Measurements from ENCODE around the gene CFAP299.

The CFAP299 gene

DNA sequence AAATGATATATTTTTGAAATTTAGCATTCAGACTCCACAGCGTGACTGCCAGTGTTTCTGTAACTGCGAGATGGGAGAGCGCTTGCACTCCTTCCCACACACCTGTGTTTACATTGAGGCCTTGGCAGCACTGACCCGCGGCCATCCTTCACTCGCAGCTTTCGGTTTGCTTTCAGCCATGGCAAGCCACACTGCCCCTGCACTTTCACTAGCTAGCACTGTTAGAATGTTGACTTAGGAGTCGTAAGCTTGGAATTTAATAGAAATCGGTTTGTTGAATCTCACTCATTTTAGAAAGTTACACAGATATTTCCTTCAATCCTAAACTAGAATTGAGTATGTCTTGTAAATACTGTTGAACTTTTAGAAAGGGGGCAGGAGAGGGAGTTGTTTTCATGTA, 136.2 kb downstream of the CFAP299 start:
- no peak overlapping the region for H3K4me3 Mint-ChIP-seq
- H3K27ac Mint-ChIP-seq = no peak overlapping the region
- H3K36me3 Mint-ChIP-seq = peaks cover 2% of the 10 kb centered on the region
- peaks cover 8% of the 10 kb centered on the region for H3K9me3 Mint-ChIP-seq
- H3K27me3 Mint-ChIP-seq = no peaks in the 10 kb centered on the region
- peaks cover 11% of the 10 kb centered on the region for H3K4me1 Mint-ChIP-seq

DNA sequence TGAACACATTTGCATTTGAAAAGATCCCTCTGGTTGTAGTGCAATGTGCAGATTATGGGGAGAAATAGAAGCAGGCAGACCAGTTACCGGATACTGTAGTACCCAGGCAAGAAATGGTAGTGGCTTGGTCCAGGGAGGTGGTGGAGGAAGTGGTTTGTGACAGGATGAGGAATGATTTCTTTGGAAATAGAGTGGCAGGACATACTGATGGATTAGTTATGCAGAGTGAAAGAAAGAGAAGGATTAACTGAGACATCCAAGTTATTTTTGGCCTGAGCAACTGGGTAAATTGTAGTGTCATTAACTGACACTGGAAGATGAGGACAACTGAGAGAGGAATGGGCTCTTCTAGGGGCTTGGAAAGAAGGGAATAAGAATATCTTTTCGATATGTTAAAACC, 139.7 kb downstream of the CFAP299 start:
- H3K4me1 Mint-ChIP-seq = peaks cover 11% of the 10 kb centered on the region
- H3K27me3 Mint-ChIP-seq = no peaks in the 10 kb centered on the region
- no peak overlapping the region for H3K27ac Mint-ChIP-seq

DNA sequence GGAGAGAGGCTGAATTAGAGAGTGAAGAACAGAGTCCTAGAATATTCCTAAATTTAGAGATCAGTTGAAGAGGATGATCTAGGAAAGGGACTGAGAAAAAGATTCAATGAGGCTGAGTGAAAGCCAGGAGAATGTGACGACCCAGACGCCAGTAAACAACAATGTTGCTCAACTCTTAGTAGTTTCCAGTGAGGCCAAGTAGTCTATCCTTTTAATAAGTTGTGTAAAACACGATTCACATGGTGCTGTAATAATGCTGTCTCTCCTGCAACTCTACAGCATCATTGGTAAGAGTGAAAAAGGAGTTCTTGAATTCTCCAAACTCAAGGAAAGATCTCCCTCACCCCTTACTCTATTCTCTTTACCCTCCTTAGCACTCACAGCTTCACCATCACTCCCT, 140.3 kb downstream of the CFAP299 start:
- Mint-ChIP-seq H3K9me3 (no peaks in the 10 kb centered on the region), H3K4me3 (no peak overlapping the region), H3K27me3 (no peaks in the 10 kb centered on the region), H3K4me1 (peaks cover 11% of the 10 kb centered on the region), H3K27ac (no peak overlapping the region), H3K36me3 (no peaks in the 10 kb centered on the region)

More for the DNA sequence above, 139.7 kb downstream of the CFAP299 start:
- Mint-ChIP-seq H3K9me3 (no peaks in the 10 kb centered on the region), H3K36me3 (no peaks in the 10 kb centered on the region), H3K4me3 (no peak overlapping the region)

DNA sequence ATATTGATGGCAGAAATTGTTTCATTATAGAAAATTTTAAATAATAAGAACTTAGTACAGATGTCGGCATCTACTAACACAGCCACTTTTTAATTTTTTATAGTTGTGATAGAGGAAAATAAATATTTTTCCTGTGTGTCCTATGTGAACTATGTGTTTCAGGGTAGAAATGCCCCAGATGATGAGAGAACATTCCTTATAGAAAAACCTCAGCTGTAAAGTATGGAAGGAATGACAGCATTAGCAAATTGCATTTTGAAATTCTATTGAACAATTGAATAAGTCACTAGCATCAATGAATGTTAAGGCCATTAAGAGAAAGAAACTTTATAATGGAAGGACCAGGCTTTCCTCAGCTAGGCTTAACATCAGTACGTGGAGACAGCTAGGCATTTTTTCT, 149.2 kb downstream of the CFAP299 start:
- no peaks in the 10 kb centered on the region for H3K27me3 Mint-ChIP-seq
- H3K4me3 Mint-ChIP-seq = no peak overlapping the region
- peaks cover 8% of the 10 kb centered on the region for H3K9me3 Mint-ChIP-seq
- peaks cover 11% of the 10 kb centered on the region for H3K4me1 Mint-ChIP-seq
- H3K27ac Mint-ChIP-seq = no peak overlapping the region
- H3K36me3 Mint-ChIP-seq = peaks cover 7% of the 10 kb centered on the region

DNA sequence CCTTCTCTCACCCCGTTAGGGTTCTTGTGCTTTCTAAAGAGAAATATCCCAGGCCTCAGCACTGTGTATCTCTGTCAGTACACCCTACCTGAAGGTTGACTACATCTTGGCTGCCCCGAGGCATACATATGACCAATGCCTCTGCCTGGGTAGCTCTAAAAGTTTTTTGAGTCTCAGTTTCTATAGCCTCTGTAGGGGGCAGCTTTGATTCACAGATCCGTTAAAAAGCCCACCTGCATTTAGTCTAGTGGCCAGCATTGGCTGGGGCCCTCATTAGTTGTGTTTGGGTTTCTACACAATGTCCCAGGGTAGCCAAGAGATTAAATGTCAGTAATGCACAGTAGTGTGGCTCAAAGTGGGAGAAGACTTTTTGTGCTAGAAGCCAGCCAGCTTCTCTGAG, 151.1 kb downstream of the CFAP299 start:
- Mint-ChIP-seq H3K9me3 (peaks cover 8% of the 10 kb centered on the region), H3K36me3 (peaks cover 7% of the 10 kb centered on the region), H3K4me1 (peaks cover 22% of the 10 kb centered on the region), H3K4me3 (no peak overlapping the region), H3K27ac (no peak overlapping the region), H3K27me3 (no peaks in the 10 kb centered on the region)

DNA sequence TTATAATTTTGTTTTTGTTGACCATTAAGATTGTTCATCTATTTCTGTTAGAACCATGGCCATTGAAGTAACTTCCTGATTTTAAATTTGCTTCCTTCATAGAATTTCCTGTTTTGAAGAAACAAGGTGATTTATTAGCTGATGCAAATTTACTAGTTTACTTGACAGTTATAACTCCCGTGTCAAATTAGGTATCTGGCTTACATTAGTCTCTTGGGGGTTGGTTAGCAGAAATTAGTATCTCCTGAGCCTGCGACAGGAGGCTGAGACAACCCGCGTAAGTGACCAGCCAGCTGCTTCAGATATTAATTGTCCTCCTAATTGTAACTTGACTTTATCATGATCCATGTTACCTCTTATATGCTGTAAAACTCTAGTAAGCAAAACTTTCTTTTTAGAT, 154.3 kb downstream of the CFAP299 start:
- Mint-ChIP-seq H3K9me3 (peaks cover 21% of the 10 kb centered on the region), H3K4me1 (peaks cover 52% of the 10 kb centered on the region), H3K4me3 (no peak overlapping the region)

DNA sequence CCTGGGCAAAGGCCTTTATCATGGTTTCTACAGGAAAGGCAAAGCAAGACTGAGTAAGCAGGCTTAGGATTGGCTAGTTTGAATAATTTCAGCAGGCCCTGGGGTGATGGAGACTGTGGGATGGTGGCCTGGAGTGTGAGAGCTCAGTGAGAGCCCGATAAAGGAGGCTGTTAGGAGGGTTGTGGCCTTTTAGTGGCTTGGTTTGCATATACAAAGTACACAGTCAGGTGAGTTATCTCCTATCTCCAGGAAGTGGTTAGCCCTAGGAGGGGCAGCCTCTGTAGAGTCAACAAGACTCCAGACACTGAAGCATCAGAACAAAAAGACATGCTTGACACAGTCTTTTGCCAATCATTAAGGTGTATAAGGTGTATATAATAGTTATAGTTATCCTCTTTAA, 157.2 kb downstream of the CFAP299 start:
- peaks cover 16% of the 10 kb centered on the region for H3K36me3 Mint-ChIP-seq
- H3K4me3 Mint-ChIP-seq = peak overlapping the region; percentile 42
- peak overlapping the region; percentile 95 for H3K27ac Mint-ChIP-seq
- H3K4me1 Mint-ChIP-seq = peaks cover 71% of the 10 kb centered on the region
- peaks cover 29% of the 10 kb centered on the region for H3K9me3 Mint-ChIP-seq
- H3K27me3 Mint-ChIP-seq = no peaks in the 10 kb centered on the region

More for the DNA sequence above, 154.3 kb downstream of the CFAP299 start:
- Mint-ChIP-seq H3K36me3 (peaks cover 10% of the 10 kb centered on the region), H3K27me3 (no peaks in the 10 kb centered on the region), H3K27ac (no peak overlapping the region)

DNA sequence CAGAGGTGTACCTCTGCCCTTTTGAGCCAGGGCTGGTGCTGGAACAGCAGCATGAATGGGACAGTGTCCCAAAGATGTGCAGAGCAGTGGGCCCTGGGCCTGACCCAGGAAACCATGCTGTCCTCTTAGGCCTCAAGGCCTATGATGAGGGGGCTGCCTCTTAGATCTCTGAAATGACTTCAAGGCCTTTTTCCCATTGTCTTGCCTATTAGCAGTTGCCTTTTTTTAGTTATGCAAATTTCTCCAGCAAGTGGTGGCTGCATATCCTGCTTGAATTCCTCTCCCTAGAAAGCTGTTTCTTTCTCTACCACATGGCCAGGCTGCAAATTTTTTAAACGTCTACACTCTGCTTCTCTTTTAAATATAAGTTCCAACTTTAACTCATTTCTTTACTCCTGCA, 160.3 kb downstream of the CFAP299 start:
- Mint-ChIP-seq H3K9me3 (peaks cover 33% of the 10 kb centered on the region), H3K36me3 (peaks cover 12% of the 10 kb centered on the region), H3K27me3 (no peaks in the 10 kb centered on the region), H3K4me1 (peaks cover 84% of the 10 kb centered on the region), H3K27ac (no peak overlapping the region), H3K4me3 (peak overlapping the region; percentile 49)

DNA sequence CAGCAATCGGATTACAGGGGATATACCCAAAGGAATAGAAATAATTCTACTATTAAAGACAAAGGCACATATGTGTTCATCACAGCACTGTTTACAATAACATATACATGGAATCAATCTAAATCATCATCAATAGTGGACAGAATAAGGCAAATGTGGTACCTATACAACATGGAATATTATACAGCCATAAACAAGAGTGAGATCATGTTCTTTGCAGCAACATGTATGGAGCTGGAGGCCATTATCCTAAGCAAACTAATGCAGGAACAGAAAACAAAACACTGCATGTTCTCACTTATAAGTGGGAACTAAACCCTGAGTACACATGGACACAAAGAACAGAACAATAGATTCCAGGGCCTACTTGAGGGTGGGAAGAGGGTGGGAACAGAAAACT, 163.2 kb downstream of the CFAP299 start:
- Mint-ChIP-seq H3K9me3 (peaks cover 26% of the 10 kb centered on the region), H3K36me3 (peaks cover 14% of the 10 kb centered on the region), H3K27me3 (no peaks in the 10 kb centered on the region), H3K4me3 (no peak overlapping the region), H3K4me1 (peaks cover 80% of the 10 kb centered on the region), H3K27ac (peak overlapping the region; percentile 4)

DNA sequence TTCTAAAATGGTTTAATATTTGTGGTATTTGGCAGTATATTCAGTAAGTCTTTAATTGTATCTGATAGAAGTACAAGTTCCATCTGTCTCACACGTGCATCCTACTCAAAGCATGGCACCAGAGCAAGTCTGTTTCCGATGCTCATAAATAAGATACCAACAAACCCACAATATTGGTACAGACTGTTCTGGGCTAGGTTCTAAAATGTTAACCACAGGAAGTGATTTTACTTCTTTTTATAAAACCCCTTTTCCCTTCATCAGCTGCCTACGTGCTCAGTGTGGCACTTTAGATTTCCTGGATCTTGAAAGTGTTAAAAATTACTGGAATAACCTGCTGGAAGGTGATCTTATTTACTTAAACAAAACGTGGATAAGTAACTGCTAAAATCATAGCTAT, 165.1 kb downstream of the CFAP299 start:
- Mint-ChIP-seq H3K4me3 (no peak overlapping the region), H3K27ac (peak overlapping the region; percentile 74), H3K27me3 (no peaks in the 10 kb centered on the region), H3K9me3 (peaks cover 20% of the 10 kb centered on the region), H3K4me1 (peaks cover 68% of the 10 kb centered on the region), H3K36me3 (peaks cover 11% of the 10 kb centered on the region)

DNA sequence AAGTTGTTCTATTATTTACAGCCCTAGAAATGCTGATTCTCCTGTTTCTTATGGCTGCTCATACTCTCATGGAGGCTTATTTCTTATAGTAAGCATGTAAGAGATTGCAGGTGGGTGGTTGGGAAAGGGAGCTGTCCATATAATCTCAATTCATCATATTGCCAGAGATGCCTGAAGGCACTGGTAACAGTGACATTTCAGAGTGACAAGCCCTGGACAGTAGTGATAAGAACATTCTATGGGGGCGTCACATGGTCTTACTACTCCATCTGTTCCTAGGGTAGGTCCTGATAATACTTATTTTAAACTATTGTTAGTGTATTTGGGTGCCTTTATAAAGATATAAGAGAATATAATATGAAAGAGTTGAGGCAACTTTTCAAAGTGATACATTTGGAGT, 171.5 kb downstream of the CFAP299 start:
- no peak overlapping the region for H3K27ac Mint-ChIP-seq
- H3K9me3 Mint-ChIP-seq = no peaks in the 10 kb centered on the region
- peaks cover 53% of the 10 kb centered on the region for H3K4me1 Mint-ChIP-seq
- no peaks in the 10 kb centered on the region for H3K27me3 Mint-ChIP-seq
- H3K4me3 Mint-ChIP-seq = no peak overlapping the region
- H3K36me3 Mint-ChIP-seq = peaks cover 3% of the 10 kb centered on the region

DNA sequence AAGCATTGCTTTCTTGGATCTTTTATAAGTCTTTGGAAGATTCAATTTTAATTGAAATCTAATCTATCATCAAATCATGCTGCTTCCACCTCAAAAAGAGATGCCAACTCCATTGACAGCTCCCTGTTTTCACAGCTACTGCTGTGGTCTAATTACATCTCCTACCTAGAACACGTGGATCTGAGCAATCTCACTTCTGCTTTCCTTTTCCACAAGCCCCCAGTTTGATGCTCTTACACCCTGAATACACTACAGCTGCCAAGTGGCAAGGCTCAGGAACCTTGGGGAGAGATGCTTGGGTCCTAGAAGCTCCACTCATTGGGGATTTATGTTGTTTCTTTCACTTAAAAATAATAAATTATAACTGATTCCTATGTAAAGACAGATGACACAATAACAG, 172.0 kb downstream of the CFAP299 start:
- no peak overlapping the region for H3K4me3 Mint-ChIP-seq
- no peaks in the 10 kb centered on the region for H3K9me3 Mint-ChIP-seq
- no peak overlapping the region for H3K27ac Mint-ChIP-seq
- H3K4me1 Mint-ChIP-seq = peaks cover 50% of the 10 kb centered on the region
- H3K36me3 Mint-ChIP-seq = peaks cover 3% of the 10 kb centered on the region
- H3K27me3 Mint-ChIP-seq = no peaks in the 10 kb centered on the region

DNA sequence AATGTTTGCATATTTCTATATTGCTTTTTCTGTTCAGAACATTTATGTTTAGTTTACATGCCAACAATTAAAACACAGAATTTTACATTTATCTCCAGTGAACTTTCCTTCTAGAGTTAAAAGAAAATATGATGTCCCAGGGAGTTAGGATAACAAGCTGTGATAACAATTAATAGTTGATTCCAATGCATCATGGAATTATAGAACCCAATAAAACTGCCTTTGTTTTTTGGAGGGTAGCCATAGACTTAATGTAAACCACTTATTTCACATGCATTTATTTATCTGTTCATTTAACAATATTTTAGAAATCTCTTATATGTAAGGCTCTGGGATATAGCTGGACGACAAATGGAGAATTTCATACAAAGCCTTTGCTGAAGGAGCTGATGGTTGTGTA, 180.0 kb downstream of the CFAP299 start:
- H3K36me3 Mint-ChIP-seq = no peaks in the 10 kb centered on the region
- no peak overlapping the region for H3K27ac Mint-ChIP-seq
- H3K9me3 Mint-ChIP-seq = no peaks in the 10 kb centered on the region
- peaks cover 1% of the 10 kb centered on the region for H3K4me1 Mint-ChIP-seq
- no peak overlapping the region for H3K4me3 Mint-ChIP-seq
- no peaks in the 10 kb centered on the region for H3K27me3 Mint-ChIP-seq

DNA sequence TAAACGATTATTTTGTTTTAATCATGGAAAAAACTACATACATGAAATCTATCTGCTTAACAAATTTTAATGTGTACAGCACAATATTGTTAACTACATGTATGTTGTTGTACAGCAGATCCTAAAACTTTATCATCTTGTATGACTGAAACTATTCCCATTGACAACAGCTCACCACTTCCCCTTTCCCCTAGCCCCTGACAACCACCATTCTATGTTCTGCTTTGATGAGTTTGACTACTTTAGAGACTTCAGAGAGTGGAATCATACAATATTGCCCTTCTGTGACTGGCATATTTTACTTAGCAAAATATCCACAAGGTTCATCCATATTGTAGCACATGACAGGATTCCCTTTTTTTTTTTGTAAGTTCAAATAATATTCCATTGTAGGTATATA, 185.9 kb downstream of the CFAP299 start:
- Mint-ChIP-seq H3K4me3 (no peak overlapping the region), H3K9me3 (peaks cover 7% of the 10 kb centered on the region), H3K4me1 (peaks cover 4% of the 10 kb centered on the region), H3K27me3 (no peaks in the 10 kb centered on the region), H3K27ac (no peak overlapping the region), H3K36me3 (peaks cover 5% of the 10 kb centered on the region)

DNA sequence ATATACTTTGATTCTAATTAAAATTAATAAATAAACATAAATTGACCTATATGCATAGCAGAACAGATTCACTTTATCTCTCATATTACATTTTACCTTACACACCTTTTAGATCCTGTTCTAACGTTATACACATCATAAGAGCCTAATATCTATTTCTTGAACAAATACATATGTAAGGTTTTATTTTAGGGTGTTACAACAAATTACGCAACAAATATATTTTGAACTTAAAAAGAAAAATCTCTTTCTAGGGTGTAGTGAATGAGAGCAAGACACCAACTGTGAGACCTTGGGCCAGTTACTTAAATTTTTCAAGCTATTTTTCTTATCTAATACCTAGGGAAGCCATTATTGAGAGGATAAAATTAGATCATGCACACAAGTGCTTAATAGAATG, 191.2 kb downstream of the CFAP299 start:
- H3K4me1 Mint-ChIP-seq = peaks cover 17% of the 10 kb centered on the region
- H3K27ac Mint-ChIP-seq = no peak overlapping the region
- no peaks in the 10 kb centered on the region for H3K27me3 Mint-ChIP-seq
- H3K4me3 Mint-ChIP-seq = no peak overlapping the region
- H3K36me3 Mint-ChIP-seq = peaks cover 5% of the 10 kb centered on the region
- peaks cover 7% of the 10 kb centered on the region for H3K9me3 Mint-ChIP-seq

DNA sequence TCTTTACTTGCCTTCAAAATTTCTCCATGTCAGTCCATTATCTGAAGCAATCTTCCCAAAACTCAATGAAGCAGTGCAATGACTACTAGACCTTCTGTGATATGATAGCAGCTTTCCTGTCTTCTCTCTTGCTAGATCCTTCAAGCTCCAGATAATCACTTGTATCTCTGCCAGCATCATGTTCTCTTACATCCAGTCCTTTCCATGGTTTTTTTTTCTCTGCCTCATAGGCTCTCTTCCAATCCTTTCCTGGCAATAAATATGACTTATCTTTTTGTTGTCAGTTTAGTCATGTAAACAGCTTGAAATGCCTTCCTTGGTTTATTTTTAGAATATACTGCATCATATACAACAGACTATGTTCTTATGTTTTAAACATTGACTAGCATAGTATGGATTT, 193.5 kb downstream of the CFAP299 start:
- Mint-ChIP-seq H3K4me1 (peaks cover 24% of the 10 kb centered on the region), H3K27ac (no peak overlapping the region), H3K9me3 (no peaks in the 10 kb centered on the region), H3K4me3 (no peak overlapping the region), H3K36me3 (peaks cover 4% of the 10 kb centered on the region), H3K27me3 (no peaks in the 10 kb centered on the region)

DNA sequence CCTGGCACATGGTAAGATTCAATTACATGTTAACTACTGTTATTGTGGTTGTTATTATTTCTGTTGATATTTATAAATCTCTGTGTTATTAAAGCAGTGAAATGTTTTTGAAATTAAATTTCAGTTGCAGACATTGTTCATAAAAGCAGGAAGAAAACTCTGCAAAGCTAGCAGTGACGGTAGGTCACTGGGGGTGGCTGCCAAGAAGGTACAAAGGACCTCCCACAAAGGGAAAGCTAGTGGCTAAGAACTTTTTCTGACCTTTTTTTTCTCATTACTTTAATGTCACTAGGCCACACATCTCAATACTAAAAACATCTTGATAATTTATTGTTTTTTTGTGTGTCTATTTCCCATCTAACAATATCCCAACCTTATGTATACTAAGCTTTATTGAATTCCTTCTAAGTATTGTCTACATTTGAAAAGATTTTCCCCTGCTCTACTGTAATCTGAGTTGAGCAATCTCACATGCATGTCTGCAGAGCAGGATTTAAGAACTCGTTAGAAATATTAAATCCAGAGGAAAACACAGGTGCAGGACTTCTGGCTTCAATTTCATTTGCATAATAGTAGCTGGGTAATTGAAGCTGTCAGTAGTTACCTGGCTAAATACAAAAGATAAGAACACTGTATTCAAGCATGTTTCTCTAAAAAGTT, 197.3 kb downstream of the CFAP299 start:
- Mint-ChIP-seq H3K9me3 (no peaks in the 10 kb centered on the region), H3K27me3 (no peaks in the 10 kb centered on the region), H3K36me3 (no peaks in the 10 kb centered on the region), H3K27ac (no peak overlapping the region), H3K4me1 (peaks cover 44% of the 10 kb centered on the region), H3K4me3 (no peak overlapping the region)
